Measurements from ENCODE around the gene CYP2D6.
"Not testable (repeated sequence)": the region's sequence is repeated elsewhere in the genome, so short reads cannot be mapped to it uniquely, and the experiment has no call there.

Gene CYP2D6

DNA sequence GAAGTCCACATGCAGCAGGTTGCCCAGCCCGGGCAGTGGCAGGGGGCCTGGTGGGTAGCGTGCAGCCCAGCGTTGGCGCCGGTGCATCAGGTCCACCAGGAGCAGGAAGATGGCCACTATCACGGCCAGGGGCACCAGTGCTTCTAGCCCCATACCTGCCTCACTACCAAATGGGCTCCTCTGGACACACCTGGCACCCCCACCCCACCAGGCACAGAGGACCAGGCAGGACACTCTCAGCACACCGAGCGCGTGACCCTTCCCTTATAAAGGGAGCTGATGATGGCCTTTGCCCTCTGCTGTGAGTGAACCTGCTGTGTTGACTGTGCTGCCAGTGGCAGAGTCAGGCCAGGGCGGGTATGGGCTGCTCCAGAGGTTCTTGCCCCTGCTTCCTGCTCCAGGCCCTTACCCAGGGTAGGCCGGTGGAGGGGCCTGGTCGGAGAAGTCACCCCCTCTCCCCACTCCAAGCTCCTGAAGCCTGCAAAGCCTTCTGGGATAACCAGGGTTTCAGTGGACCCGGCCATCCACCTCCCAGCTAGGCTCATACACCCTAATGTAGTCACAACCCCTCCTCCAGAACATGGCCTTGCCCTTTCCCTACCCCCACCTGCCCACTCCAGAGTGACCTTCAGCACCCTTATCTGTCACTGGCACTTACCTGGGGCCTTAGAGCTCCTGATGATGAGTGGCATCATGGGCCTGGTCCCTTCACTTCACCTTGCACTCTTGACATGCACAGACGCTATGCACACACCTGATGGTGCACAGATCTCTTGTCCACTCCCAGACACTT, at the start of gene CYP2D6:
Gene CYP2D6 (minus strand): TSS at position 172 of the 793 bp plus-strand sequence. CDS start 19 bp downstream, at position 153.
- DNase-seq, result not testable (repeated sequence)

DNA sequence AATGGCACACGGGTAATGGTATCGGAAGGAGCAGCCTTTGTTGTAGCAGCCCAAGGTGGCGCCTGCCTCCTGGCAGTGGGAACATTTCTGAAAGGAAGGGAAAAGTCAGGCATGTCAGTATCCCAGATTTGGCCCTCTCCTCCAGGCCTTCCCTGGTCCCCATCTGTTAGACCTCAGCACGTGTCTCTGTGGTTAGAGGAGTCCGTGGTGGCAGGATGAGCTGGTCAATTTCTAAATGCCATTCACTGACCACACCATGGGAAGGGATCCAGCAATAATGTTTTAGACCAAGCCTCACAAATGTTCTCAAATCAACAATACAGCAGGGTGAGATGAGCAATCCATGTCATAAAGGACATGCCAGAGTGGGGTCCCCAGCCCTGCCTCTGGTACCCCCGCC, 49.0 kb upstream of the CYP2D6 start:
- DNase-seq, result no peak

DNA sequence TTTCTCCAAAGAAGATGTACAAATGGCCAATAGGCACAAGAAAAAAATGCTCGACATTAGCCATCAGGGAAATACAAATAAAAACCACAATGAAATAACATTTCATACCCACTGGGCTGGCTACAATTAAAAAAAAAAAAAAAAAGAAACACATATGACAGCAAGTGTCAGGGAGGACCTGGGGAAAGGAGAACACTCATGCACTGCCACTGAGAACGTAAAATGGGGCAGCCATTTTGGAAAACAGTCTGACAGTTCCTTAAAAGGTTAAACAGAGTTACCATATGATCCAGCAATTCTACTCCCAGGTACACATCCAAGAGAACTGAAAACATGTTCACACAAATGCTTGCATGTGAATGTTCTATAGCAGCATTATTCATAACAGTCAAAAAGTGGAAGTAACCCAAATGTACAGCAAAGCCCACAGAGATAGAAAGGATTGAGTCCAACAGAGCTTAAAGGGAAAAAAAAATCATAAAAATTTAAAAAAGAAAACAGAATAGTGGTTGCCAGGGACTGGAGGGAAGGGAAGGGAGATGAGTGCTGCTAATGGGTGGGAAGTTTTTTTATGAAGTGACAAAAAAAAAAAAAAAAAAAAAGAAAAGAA, 48.4 kb upstream of the CYP2D6 start:
- DNase-seq, result no peak

DNA sequence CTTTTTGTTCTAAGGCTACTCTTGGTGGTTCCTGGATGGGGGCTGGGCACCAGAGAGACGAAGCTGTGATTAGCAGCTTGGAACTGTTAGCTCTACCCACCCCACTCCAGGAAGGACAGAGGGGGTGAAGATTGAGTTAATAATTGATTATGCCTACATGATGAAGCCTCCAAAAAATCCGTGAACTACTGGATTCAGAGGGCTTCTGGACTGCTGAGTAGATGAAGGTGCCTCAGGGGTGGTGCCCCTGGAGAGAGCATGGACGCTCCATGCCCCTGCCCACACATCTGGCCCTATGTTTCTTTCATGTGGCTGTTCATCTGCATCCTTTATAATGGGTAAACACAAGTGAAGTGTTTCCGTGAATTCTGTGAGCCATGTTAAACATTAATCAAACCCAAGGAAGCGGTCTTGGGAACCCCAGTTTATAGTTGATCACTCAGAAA, 47.3 kb upstream of the CYP2D6 start:
- DNase-seq, result no peak

DNA sequence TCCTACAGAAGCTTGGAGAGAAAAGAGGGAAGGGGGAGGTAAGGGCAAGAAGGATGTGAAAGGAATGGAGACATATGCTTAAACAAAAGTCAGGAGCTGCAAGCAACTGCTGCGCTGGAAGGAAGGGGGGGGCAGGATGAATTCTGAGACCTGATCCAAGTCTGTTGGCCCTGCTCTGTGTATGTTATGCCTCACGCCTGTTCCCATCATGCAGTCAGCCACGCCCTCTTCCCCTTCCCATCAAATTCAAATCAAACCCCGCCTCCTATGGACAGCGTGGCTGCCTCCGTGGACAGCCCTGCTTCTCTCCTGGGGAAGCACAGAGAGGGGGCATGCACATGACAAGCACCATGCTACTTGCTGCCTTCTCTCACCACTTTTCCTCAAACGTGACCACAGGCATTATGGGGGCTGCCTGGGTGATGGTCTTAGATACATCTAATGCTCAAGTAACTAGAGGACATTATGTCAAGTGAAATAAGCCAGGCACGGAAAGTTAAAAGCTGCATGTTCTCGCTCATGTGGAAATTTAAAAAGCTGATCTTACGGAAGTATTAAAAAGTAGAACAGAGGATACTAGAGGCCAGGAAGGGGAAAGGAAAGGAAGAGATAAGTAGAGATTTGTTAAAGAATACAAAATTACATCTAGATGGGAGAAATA, 45.8 kb upstream of the CYP2D6 start:
- no peak for DNase-seq

DNA sequence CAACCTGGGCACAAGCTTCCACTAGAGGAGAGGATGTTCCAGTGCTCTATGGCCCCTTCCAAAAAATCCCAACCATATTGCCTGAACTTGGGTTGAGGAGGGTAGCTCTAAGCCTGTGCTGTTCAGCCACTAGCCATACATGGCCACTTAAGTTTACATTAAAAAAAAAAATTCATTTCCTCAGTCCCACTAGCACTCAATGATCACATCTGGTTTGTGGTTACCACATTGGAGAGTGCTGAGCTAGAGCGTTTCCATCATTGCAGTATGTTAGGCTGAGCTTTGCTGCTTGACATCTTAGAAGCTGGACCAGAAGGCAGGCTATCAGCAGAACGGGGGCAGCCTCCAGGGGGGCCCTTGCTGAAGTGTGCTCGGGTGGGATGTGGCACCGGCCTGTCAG, 43.5 kb upstream of the CYP2D6 start:
- no peak for DNase-seq

DNA sequence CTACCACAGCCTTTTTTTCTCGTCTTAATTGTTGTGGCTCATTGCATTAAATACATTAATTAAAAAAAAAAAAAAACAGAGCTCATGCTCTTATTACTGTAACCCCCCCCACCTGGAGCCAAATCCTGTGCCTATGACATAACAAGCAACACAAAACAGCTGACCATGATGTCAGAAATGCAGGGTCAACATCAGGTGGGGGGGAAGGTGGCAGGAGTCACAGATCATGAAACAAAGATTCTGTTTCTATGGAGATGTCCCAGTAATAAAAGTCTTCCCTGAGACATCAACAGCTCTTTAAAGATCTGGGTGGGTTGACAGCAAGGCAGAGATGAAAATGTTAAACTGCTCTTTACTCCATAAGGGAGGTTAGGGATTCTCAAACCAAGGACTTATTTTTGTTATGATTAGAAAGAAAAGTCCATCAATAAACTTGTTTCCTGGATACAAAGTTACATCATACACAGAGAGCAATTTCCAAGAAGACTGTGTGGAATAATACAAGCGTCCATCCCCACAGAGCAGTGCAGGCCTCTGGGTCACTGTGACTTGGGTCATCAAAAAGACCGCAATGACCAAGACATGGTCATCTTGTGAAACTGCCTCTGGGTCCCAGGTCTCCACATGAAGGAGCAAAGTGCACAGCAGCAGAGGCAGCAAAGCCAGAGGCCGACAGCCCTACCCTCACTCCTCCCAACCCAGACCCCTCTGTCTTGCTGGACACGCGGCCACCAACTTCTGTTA, 42.7 kb upstream of the CYP2D6 start:
- DNase-seq, result no peak

DNA sequence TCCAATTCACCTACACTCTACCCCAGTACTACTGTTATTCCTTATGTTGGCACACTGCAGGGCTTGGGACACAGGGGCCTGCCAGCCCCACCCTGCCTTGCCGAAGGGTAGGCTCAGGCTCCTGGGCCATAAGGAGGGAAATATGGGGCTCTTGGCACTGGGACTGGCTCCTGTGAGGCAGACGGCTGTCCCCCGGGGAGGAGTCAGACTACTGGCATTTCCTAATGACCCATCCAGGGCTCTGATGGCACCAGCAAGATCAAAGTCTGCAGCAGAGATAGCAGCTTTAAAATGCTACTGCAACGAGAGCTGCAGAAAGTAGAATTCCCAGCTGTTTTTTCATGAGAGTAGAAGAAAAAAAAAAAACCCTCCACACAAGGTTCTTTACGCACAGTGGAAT, 42.2 kb upstream of the CYP2D6 start:
- peak; percentile 28 for DNase-seq

DNA sequence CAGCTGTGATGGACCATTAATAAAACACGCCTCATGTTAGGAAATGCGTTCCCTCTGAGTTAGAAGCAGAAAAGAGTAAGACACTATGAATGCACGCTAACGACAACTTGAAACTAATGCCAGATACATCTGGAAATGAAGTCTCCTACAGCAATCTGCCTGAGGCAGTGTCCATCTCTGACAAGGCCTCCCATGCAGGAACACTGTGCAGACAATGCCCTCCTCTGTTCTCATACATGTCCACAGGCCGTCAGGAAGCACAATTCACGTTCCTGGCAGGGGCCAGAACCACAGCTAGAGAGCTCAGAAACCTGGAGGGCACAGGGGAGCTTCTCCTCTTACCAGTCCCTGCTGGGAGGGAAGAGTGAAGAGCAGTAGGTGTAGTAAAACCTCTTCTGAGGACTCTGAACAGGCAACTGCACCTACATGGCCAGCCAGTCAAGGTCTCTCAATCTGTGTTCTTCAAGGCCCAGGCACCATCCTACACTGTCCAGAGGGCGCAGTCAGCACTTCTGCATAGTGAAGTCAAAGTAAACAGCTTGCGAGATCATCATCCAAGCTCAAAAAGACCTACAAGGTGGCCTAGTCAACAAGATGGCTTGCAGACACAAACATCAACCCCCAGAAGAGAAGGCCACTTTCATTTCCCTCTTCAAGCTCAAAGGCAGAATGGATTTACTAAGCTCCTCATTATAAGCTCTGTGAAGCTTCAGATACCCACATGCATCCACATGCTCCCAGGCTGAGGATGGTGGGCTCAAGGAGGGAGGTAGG, 41.5 kb upstream of the CYP2D6 start:
- peak; percentile 44 for DNase-seq

DNA sequence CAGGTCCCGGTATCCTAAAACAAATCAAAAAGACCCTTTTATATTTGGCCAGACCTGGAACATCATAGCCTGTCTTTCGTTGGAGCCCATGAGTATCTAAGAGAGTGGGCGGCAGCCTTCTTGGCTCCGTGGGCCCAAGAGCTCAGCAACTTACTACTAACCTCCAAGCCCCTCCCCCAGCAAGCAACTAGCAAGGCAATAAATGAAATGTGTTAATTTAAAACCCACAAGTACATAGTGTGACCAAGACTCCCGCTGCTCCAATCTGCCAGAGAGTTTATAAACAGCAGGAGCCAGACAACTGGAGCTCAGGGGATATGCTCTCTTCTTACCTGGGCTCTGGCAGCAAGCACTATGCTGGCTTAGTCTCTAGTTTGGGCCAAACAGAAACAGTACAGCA, 40.8 kb upstream of the CYP2D6 start:
- DNase-seq, result no peak

DNA sequence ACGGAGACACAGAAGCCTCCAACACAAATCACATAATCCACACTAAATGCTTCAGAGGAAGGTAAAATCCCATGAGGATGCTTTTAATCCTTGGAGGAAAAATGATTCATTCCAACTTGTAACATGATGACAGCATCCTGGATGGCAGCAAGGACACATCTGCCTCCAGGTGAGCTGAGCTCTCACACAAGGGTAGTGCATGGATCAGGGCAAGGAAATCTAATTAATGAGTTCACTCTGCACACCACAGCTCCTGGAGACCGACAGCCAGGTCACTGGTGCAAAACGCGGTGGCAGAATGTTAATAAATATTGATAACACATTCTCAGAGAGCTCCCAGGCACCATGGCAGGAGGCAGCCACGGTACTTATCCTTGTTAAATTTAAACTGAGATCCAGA, 40.3 kb upstream of the CYP2D6 start:
- DNase-seq, result no peak

DNA sequence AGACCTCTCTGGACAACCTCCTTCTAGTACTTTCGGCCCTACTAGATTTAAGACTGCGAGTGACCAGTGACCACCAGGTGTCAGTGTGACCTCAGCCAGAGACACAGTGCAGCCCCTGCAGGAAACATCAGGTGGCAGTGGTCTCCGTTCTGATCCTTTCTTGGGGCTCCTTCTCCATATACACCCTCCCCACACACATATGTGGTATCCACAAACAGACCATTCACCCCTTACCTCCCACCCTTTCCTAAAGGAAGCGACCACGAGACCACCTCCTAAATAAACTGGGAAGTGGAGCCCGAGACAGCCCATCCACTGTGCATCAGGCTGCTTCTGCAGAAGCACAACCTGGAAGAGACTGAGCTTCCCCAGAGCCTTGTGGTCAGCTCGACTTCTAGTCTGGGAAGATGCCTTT, 38.5 kb upstream of the CYP2D6 start:
- peak; percentile 94 for DNase-seq

DNA sequence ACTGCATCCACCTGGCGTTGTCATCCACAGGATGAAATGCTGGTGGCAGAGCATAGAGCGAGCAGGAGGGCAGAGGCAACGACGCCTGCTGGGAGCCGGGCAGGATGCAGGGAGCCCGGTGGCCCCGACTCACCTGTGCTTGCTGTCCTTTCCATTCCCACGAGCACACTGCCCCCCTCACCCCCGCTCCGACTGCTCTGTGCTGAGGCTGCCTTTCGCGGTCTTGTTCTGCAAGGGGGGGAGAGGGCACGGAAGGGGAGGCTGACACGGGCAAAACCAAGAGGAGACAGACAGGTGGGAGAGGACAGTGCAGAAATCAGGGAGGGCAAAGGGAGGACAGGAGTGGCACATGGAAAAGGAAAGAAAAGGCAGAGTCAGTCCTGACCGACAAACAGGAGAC, 37.9 kb upstream of the CYP2D6 start:
- DNase-seq, result no peak

DNA sequence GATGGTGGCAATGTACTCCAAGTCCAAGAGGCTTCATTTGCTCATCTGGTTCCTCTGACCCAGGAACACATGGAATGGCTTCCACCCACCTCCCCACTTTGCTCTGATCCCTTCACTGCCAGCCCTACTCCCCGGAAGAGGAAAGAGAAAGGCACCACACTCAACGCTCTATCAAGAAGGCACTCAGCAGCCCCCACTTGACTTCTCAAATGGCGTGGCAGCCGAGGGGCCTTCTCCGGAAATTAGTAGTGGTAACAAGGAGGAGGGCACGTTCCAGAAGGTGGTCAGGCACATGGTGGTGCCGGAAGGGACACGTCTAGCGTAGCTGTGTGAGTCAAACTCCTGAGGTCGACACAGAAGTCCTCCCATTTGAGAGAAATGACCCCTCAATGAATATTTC, 36.5 kb upstream of the CYP2D6 start:
- DNase-seq, result no peak

DNA sequence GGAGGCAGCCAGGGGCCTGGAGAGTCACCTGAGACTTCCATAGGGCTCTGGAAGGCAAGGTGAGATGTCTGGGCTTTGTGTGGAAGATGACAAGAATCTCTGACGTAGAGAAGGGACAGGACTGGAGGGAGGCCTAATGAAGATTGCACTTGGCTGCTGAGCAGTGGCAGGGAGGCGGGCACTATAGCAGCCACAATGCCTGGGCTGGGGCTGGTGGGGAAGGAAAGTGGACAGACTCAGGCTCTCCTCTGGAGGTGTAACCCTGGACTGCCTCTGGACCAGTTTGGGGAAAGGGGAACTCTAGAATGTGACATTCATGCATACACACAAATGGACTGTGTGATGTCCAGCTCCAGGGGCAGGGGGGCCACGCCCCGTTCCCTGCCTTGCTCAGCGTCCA, 34.3 kb upstream of the CYP2D6 start:
- DNase-seq, result no peak

DNA sequence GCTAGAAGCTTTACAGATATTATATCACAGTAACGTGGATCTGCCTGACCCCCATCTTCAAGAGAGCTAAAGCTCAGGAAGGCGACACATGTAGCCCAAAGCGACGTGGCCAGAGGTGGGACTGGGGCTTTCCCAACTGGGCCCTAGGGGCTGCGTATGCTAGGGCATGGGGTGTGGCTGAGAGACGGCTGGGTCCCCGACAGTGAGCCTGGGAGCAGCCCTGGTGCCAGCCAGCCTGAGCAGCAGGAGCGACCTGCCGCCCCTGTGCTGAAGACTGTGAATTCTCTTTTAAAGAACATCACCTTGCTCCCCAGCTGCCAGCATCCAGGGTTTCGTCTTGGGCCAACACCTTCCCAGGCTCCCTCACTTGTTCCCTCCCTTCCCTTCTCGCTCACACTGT, 32.9 kb upstream of the CYP2D6 start:
- no peak for DNase-seq

DNA sequence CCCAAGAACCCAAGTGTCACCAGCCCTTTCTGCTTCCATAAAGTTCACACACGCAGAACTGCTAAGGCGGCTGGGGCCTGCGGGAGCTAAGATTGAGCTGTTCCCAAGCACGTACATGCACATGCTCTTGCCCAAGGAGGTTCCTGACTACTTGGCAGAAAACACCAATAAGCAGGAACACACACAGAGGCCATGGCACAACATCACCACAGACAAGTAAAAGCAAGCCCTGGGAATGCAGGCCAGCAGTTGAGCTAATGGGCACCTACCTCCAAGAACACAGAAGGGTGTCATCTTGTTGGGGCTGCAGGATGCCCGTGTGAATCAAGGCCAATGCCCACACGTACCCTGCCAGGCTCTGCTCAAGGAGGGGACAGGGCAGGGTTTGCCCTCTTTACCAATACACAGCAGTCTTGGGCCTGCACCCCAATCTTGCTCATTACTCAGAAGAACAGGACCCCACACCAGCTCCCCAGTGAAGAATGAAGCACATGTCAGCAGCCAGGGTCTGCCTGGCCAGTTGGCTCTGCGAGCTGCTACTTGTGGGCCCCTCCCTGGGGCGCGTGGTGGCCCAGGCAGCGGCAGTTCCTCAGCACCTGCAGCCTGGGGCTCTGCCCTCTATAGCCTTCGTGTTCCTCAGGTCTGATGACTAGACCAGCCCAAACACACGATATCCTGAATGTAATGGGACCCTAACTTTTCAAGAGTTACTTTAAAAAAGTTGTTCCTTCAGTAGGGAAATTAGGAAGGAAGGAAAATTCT, 32.3 kb upstream of the CYP2D6 start:
- DNase-seq, result no peak

DNA sequence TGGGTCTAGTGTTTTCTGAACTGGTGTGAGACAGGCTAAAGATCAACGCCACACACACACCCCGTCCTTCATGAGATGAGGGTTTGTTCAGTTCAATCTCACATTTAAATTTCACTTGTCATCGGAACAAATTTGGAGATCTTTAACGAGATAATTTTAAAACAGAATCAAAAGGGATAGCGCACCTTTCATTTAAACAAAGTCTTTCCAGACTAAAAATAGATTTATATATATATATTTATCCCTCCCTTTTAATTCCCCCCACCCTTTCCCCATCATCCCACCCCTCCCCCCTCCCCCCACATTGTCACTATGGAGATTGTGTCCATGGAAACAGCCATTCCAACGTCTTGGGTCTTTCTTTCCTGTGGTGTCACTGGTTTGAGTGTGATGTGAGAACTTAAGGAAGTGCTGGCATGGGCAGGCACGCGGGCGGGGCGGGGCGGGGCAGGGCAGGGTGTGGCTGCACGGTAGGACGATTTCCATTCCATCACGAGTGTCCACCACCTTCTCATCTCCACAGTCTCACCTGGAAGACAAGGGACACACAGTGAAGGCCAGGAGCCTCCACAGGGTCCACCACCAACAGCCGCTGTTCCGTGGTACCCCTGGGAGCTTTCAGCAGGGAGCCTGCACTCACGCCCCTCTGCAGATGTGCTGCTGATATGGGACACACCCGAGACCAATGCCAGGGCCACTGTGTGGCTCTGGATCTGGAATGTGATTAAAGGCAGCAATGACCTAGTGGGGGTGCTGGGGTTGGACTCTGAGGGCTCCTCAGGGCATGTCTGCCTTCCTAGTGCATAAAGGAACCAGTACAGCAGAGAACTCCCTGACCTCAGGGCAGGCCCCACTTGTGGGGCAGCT, 30.5 kb upstream of the CYP2D6 start:
- peak; percentile 57 for DNase-seq

DNA sequence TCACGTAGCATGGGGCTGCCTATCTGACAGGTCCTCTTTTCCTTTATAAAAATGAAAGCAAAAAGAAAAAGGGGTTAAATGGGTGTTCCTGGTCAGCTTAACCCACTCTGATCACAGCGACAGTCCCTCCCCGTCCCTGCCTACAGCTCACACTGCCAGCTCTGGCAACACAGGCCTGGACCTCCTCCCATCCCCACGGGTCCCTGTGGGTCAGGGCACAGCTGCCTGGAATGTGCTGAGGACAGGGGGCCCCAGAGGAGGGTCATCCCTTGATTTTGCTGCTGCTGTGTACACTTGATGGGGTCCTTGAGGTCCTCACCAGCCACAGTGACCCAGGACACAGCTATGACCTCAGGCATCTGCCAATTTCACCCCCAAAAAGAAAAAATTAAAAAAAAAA, 29.6 kb upstream of the CYP2D6 start:
- peak; percentile 65 for DNase-seq

DNA sequence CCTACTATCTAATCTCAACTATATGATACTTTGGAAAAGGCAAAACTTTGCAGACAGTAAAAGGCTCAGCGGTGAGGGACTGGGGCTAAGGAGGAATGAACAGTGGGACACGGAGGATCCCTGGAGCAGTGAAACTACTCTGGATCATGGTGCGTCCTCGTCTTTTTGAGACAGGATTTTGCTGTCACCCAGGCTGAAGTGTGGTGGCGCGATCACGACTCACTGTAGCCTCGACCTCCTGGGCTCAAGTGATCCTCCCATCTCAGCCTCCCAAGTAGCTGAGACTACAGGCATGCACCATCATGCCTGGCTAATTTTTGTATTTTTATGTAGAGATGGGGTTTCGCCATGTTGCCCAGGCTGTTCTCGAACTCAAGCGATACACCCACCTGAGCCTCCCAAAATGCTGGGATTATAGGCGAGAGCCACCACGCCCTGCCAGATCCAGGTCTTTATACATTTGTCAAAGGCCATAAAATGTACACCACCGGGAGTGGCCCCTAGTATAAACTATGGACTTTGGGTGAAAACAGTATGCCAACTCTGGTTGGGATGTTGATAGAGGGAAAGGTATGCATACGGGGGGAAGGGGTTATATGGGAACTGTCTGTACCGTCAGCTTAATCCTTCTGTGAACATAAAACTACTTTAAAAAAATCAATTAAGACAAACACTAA, 28.0 kb upstream of the CYP2D6 start:
- no peak for DNase-seq

Data from eye (tissue), 1 donor.